HCT116 (cell line): ENCODE results near the gene MCUR1. TPM values are rescaled to one million over a fixed set of nuclear protein-coding genes. Genes with fewer than 3 reads are reported as not detected.

Experiments
- ATAC-seq: fragments of 200-7000 bp; cut with Tn5 transposase; 2 replicates; pipeline ENCODE4 v1.9.1; 2020; ENCODE audit warnings: mild to moderate bottlenecking, moderate library complexity
- BruUV-seq: library from RNA; stranded (reverse); fragments of 400-500 nt; replicated peaks from 2 replicates; lab custom pipeline; 2021; lab: Mats Ljungman, UMichigan
- CTCF ChIA-PET: fragments of 300-600 bp; sonication (Branson Sonifier 250); formaldehyde crosslinking; loops from one replicate; lab custom pipeline; 2021; ENCODE audit warnings: antibody characterized with exemption; lab: Charles Lee
- POLR2A ChIA-PET: fragments of 300-600, 350-600 bp; sonication (Branson Sonifier 250); formaldehyde crosslinking; loops from one replicate; lab custom pipeline; 2021; ENCODE audit warnings: antibody characterized with exemption; lab: Charles Lee
- RAD21 ChIA-PET, 2 experiments: fragments of 300-600 bp; sonication (Branson Sonifier 250); formaldehyde crosslinking; loops; one replicate each; lab custom pipeline; 2023; ENCODE audit warnings: low total read pairs in 2 of 2; ENCODE audit not compliant: uncharacterized antibody in 2 of 2, unreplicated experiment in 2 of 2, low non-redundant PET in 1 of 2; lab: Charles Lee
- DNase-seq: peaks from one replicate; pipeline ENCODE4 v3.0.0-alpha.2; 2010; ENCODE audit warnings: low read depth, low spot score
- H2AFZ ChIP-seq: fragments of 200-600 bp; shearing (Covaris generic), sonication (generic); 2 replicates; pipeline ENCODE4 v1.6.1; 2017; ENCODE audit warnings: low read depth, mixed run types, mixed read lengths, antibody characterized with exemption, low read length; ENCODE audit not compliant: poor library complexity, severe bottlenecking
- H3K27ac ChIP-seq: 2 replicates; pipeline ENCODE4 v1.5.1; 2012; ENCODE audit warnings: low read depth, low read length
- H3K27me3 ChIP-seq: fragments of 200-600 bp; sonication (generic); 2 replicates; pipeline ENCODE4 v1.6.1; 2016; ENCODE audit warnings: mixed run types, low read length, mixed read lengths; ENCODE audit not compliant: insufficient read depth
- H3K36me3 ChIP-seq, 2 experiments: fragments of 200-500 bp in 1 of 2; fragments of 200-600 bp in 1 of 2; sonication (Bioruptor generic) in 1 of 2; sonication (generic) in 1 of 2; 2 replicates each; pipeline versions ENCODE4 v1.5.1 to v1.6.1; 2014 to 2016; ENCODE audit warnings: low read length in 2 of 2, inconsistent platforms in 1 of 2, mixed read lengths in 1 of 2, mixed run types in 1 of 2; ENCODE audit not compliant: insufficient read depth in 2 of 2, control insufficient read depth in 1 of 2
- H3K4me1 ChIP-seq, 2 experiments: fragments of 200-600 bp in 1 of 2; sonication (generic) in 1 of 2; 2 replicates each; pipeline versions ENCODE4 v1.5.1 to v1.6.1; 2012 to 2017; ENCODE audit warnings: low read length in 2 of 2, inconsistent platforms in 1 of 2, mild to moderate bottlenecking in 1 of 2, mixed read lengths in 1 of 2, mixed run types in 1 of 2, moderate library complexity in 1 of 2; ENCODE audit not compliant: insufficient read depth in 2 of 2, control insufficient read depth in 1 of 2
- H3K4me2 ChIP-seq: fragments of 200-600 bp; sonication (generic); 2 replicates; pipeline ENCODE4 v1.6.1; 2017; ENCODE audit warnings: mixed run types, low read length, mixed read lengths
- H3K4me3 ChIP-seq, 2 experiments: fragments of 200-600 bp in 1 of 2; sonication (generic) in 1 of 2; replicated peaks in 1 of 2; 2 replicates each; pipeline ENCODE4 v1.5.1; 2011 to 2016; ENCODE audit warnings: low read length in 2 of 2, control low read depth in 1 of 2, low read depth in 1 of 2, mild to moderate bottlenecking in 1 of 2, mixed read lengths in 1 of 2, mixed run types in 1 of 2
- H3K79me2 ChIP-seq: fragments of 200-600 bp; sonication (generic); 2 replicates; pipeline ENCODE4 v1.6.1; 2017; ENCODE audit warnings: mild to moderate bottlenecking, mixed run types, low read length, moderate library complexity, mixed read lengths; ENCODE audit not compliant: insufficient read depth
- H3K9ac ChIP-seq: fragments of 200-600 bp; sonication (generic); 2 replicates; pipeline ENCODE4 v1.6.1; 2016; ENCODE audit warnings: low read length, mixed read lengths
- H3K9me2 ChIP-seq: fragments of 200-600 bp; sonication (generic), shearing (Covaris generic); 2 replicates; pipeline ENCODE4 v1.6.1; 2017; ENCODE audit warnings: mixed run types, mild to moderate bottlenecking, moderate library complexity; ENCODE audit not compliant: insufficient read depth
- H3K9me3 ChIP-seq, 2 experiments: fragments of 200-500 bp in 1 of 2; fragments of 200-600 bp in 1 of 2; sonication (Bioruptor generic) in 1 of 2; sonication (generic) in 1 of 2; 2 replicates each; pipeline ENCODE4 v1.6.1; 2014 to 2017; ENCODE audit warnings: low read length in 2 of 2, mixed read lengths in 2 of 2, inconsistent platforms in 1 of 2, low read depth in 1 of 2, mild to moderate bottlenecking in 1 of 2, mixed run types in 1 of 2, moderate library complexity in 1 of 2; ENCODE audit not compliant: control insufficient read depth in 1 of 2, insufficient read depth in 1 of 2
- H4K20me1 ChIP-seq: fragments of 200-600 bp; sonication (generic), shearing (Covaris generic); 2 replicates; pipeline ENCODE4 v1.6.1; 2017; ENCODE audit warnings: mixed run types, mild to moderate bottlenecking, moderate library complexity; ENCODE audit not compliant: insufficient read depth
- EGR1 ChIP-seq: IDR thresholded peaks from 2 replicates; pipeline ENCODE4 v1.6.1; 2012; ENCODE audit warnings: low read depth
- ELF1 ChIP-seq: IDR thresholded peaks from 2 replicates; pipeline ENCODE4 v1.6.1; 2012; ENCODE audit warnings: low read depth, borderline replicate concordance
- RAD21 ChIP-seq: IDR thresholded peaks from 2 replicates; pipeline ENCODE4 v1.6.1; 2012; ENCODE audit warnings: low read depth, mild to moderate bottlenecking
- REST ChIP-seq: IDR thresholded peaks from 2 replicates; pipeline ENCODE4 v1.6.1; 2012; ENCODE audit warnings: low read depth
- YY1 ChIP-seq: IDR thresholded peaks from 2 replicates; pipeline ENCODE4 v1.6.1; 2011; ENCODE audit warnings: low read length, low read depth, moderate library complexity, mild to moderate bottlenecking; ENCODE audit not compliant: insufficient replicate concordance; ENCODE audit errors: extremely low read depth
- intact Hi-C: fragments of 100-400 bp; cut with micrococcal nuclease; formaldehyde crosslinking; loops from 2 replicates; pipeline ENCODE4 v1.10.0; 2022
- total RNA-seq: library from RNA; stranded (reverse); gene quantifications from one replicate; pipeline ENCODE4 v1.2.1, GENCODE V29; 2021; ENCODE audit not compliant: unreplicated experiment

Gene MCUR1
- total RNA-seq, 1 experiment from 2014 or later, result 33.2 TPM

GRCh38 chr6:13769034-13769654, 45.2 kb downstream of the MCUR1 start (continued):
- no peak for TF ChIP-seq REST
- TF ChIP-seq EGR1, result no peak
- no peak for TF ChIP-seq YY1

- no TSS peak for BruUV-seq
- H3K4me1 ChIP-seq, result peaks cover 3 to 20% of the 10 kb centered on the region in 2 experiments; a peak in 3 of 4 replicates
- no peaks in the 10 kb centered on the region for H3K79me2 ChIP-seq
- no peaks in the 10 kb centered on the region for H3K27me3 ChIP-seq
- CTCF ChIA-PET, result no interaction called here
- H3K9me2 ChIP-seq, result no peaks in the 10 kb centered on the region
- ATAC-seq (no peak), DNase-seq (no peak)
- H4K20me1 ChIP-seq, result no peaks in the 10 kb centered on the region
- H3K27ac ChIP-seq, result no peak overlapping the region
- H3K9me3 ChIP-seq, result peaks cover 0 to 6% of the 10 kb centered on the region in 2 experiments; a peak in 1 of 4 replicates
- TF ChIP-seq RAD21 (peak; percentile 48), ELF1 (no peak)
- no peak overlapping the region for H3K4me3 ChIP-seq
- no peak overlapping the region for H3K4me2 ChIP-seq
- RAD21 ChIA-PET, result no interaction called here
- intact Hi-C loops, result no loop called here
- H3K9ac ChIP-seq, result no peak overlapping the region
- no peaks in the 10 kb centered on the region for H3K36me3 ChIP-seq
- POLR2A ChIA-PET, result no interaction called here
- no peak overlapping the region for H2AFZ ChIP-seq
These were observed 47.1 kb downstream of the MCUR1 start for GRCh38 chr6:13767121-13767808.
